DOHH2 (cell line): ENCODE data around the gene CRADD.

ENCODE experiments used
- H3F3A ChIP-seq: fragments of 200-600 bp; sonication (generic), shearing (Covaris generic); 2 replicates; pipeline ENCODE4 v1.6.0; 2016; ENCODE audit warnings: antibody characterized with exemption, mild to moderate bottlenecking; ENCODE audit not compliant: control insufficient read depth, insufficient read depth
- H3K27ac ChIP-seq: fragments of 200-600 bp; sonication (generic); 2 replicates; pipeline ENCODE4 v1.5.1; 2014; ENCODE audit warnings: low read depth, mild to moderate bottlenecking, low read length, moderate library complexity
- H3K27me3 ChIP-seq: fragments of 200-600 bp; sonication (generic); 2 replicates; pipeline ENCODE4 v1.6.1; 2014; ENCODE audit warnings: mild to moderate bottlenecking, low read length, mixed read lengths; ENCODE audit not compliant: control insufficient read depth
- H3K36me3 ChIP-seq: fragments of 200-600 bp; sonication (generic); 2 replicates; pipeline ENCODE4 v1.6.1; 2014; ENCODE audit warnings: mild to moderate bottlenecking, low read length, moderate library complexity, mixed read lengths; ENCODE audit not compliant: control insufficient read depth
- H3K4me1 ChIP-seq: fragments of 200-600 bp; sonication (generic); 2 replicates; pipeline ENCODE4 v1.6.1; 2014; ENCODE audit warnings: mild to moderate bottlenecking, low read length, mixed read lengths; ENCODE audit not compliant: control insufficient read depth
- H3K4me2 ChIP-seq: fragments of 200-600 bp; sonication (generic); 2 replicates; pipeline ENCODE4 v1.6.0; 2014; ENCODE audit warnings: mild to moderate bottlenecking, low read length, moderate library complexity
- H3K4me3 ChIP-seq: fragments of 200-600 bp; sonication (generic); 2 replicates; pipeline ENCODE4 v1.5.1; 2014; ENCODE audit warnings: mild to moderate bottlenecking, low read length, mixed read lengths
- H3K79me2 ChIP-seq: fragments of 200-600 bp; sonication (generic); 2 replicates; pipeline ENCODE4 v1.6.1; 2014; ENCODE audit warnings: mild to moderate bottlenecking, low read length, mixed read lengths; ENCODE audit not compliant: control insufficient read depth
- H3K9me2 ChIP-seq: fragments of 200-600 bp; sonication (generic); replicated peaks from 2 replicates; pipeline ENCODE4 v1.6.1; 2014; ENCODE audit warnings: mild to moderate bottlenecking, low read length, mixed read lengths; ENCODE audit not compliant: control insufficient read depth
- H3K9me3 ChIP-seq: fragments of 200-600 bp; sonication (generic); 2 replicates; pipeline ENCODE4 v1.6.1; 2014; ENCODE audit warnings: antibody characterized with exemption, low read length, mixed read lengths; ENCODE audit not compliant: control insufficient read depth, insufficient read depth
- H4K20me1 ChIP-seq: fragments of 200-600 bp; sonication (generic); 2 replicates; pipeline ENCODE4 v1.6.0; 2014; ENCODE audit warnings: low read depth, mild to moderate bottlenecking, antibody characterized with exemption, low read length, moderate library complexity; ENCODE audit not compliant: control insufficient read depth, insufficient read depth
- EZH2phosphoT487 ChIP-seq: fragments of 200-600 bp; sonication (generic); IDR thresholded peaks from 2 replicates; pipeline ENCODE4 v1.6.1; 2017; ENCODE audit warnings: borderline replicate concordance, mild to moderate bottlenecking, antibody characterized with exemption, low read length, moderate library complexity, mixed read lengths
- TF ChIP-seq, protein P1 (sequence below): fragments of 200-600 bp; sonication (generic); IDR thresholded peaks from one replicate; pipeline ENCODE4 v1.5.1; 2014; ENCODE audit warnings: antibody characterized with exemption, mild to moderate bottlenecking, low read depth, low read length; ENCODE audit not compliant: poor library complexity, severe bottlenecking

CRADD gene

DNA sequence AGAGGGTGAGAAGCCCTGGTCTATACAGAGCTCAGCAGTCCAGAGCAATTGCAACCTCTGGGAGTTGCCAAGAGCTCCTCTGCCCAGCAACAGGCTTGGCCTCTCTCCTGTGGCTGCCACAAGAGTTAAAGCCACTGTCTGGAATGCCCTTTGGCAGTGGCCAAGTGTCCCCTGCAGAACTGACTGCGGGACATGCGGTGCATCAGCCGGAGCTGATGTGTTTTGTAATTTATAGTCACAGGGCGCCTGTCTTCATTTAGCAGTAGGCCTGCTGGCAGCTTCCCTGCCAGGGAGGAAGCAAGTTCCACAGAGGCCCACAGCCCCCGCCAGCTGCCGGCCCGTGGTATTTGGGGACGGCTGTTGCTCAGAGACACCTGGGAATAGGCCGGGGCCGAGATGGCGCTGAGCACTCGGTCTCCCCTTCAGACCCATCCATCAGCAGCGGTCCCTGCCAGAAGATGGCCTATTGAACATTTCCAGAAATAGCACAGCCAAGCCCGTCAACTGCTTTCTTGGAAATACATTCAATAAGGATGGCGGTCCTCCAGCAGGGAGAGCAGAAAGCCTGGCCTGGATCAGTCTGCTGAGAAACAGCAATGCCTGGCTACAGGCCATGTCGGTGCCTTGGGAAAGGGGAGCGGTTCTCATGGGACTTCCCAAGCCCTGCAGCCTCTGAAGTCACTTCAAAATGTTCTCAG is 217.4 kb downstream of the CRADD start:
- Histone ChIP-seq H3K36me3 (no peaks in the 10 kb centered on the region), H3K79me2 (no peaks in the 10 kb centered on the region), H3K27me3 (no peaks in the 10 kb centered on the region), H3K9me2 (no peaks in the 10 kb centered on the region), H3K4me2 (no peak overlapping the region), H3F3A (no peaks in the 10 kb centered on the region), H4K20me1 (no peaks in the 10 kb centered on the region), H3K27ac (no peak overlapping the region), H3K4me3 (no peak overlapping the region), H3K4me1 (no peaks in the 10 kb centered on the region), H3K9me3 (no peaks in the 10 kb centered on the region)
- TF ChIP-seq, protein P1, sequence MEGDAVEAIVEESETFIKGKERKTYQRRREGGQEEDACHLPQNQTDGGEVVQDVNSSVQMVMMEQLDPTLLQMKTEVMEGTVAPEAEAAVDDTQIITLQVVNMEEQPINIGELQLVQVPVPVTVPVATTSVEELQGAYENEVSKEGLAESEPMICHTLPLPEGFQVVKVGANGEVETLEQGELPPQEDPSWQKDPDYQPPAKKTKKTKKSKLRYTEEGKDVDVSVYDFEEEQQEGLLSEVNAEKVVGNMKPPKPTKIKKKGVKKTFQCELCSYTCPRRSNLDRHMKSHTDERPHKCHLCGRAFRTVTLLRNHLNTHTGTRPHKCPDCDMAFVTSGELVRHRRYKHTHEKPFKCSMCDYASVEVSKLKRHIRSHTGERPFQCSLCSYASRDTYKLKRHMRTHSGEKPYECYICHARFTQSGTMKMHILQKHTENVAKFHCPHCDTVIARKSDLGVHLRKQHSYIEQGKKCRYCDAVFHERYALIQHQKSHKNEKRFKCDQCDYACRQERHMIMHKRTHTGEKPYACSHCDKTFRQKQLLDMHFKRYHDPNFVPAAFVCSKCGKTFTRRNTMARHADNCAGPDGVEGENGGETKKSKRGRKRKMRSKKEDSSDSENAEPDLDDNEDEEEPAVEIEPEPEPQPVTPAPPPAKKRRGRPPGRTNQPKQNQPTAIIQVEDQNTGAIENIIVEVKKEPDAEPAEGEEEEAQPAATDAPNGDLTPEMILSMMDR: no peak

DNA sequence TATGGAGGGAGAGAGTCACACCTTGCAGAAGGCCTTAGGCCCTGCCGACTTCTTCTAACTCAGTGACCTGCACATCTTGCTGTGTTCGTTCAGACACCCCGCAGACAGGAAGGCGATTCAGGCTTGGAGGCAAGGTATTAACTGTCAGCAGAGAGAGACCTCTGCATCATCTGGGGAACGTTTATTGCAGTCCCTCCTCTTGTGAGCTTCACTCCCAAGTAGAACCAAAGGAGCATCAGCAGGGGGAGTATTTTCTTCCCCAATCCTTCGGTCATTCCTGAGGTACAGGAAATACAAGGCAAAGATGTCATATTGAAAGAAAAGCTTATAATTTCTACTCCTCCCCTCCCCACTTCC is 217.9 kb downstream of the CRADD start:
- Histone ChIP-seq H4K20me1 (no peaks in the 10 kb centered on the region), H3F3A (no peaks in the 10 kb centered on the region), H3K4me1 (no peaks in the 10 kb centered on the region), H3K9me2 (no peaks in the 10 kb centered on the region), H3K9me3 (no peaks in the 10 kb centered on the region), H3K27ac (no peak overlapping the region), H3K36me3 (no peaks in the 10 kb centered on the region), H3K4me2 (no peak overlapping the region), H3K4me3 (no peak overlapping the region), H3K79me2 (no peaks in the 10 kb centered on the region), H3K27me3 (no peaks in the 10 kb centered on the region)
- TF ChIP-seq EZH2phosphoT487: no peak
- TF ChIP-seq, protein P1: no peak

DNA sequence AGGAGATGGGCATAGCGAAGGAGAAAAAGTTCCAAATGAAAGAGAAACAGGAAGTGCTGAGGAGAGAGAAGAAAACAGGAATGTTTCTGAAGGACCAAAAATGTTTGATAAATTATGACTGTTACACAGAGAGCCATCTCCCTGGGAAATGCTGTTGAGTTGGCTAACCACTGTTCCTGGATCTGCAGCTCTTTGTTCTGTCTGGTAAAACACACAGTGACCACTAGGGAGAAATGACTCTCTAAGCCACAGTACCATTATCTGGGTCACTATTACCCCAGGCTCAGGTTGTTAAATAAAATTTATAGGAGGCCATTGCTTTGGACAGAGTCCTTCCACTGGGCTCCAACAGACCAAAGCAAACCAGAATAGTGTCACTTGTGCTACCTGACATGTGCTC is 219.3 kb downstream of the CRADD start:
- H3K79me2 ChIP-seq: no peaks in the 10 kb centered on the region

More for the DNA sequence above, 219.3 kb downstream of the CRADD start:
- H3K9me2 ChIP-seq: no peaks in the 10 kb centered on the region
- no peaks in the 10 kb centered on the region for H3F3A ChIP-seq
- no peak for TF ChIP-seq EZH2phosphoT487
- TF ChIP-seq, protein P1: no peak
- no peaks in the 10 kb centered on the region for H3K9me3 ChIP-seq
- no peak overlapping the region for H3K4me2 ChIP-seq
- H3K36me3 ChIP-seq: no peaks in the 10 kb centered on the region
- no peaks in the 10 kb centered on the region for H4K20me1 ChIP-seq
- H3K27me3 ChIP-seq: no peaks in the 10 kb centered on the region
- H3K4me1 ChIP-seq: no peaks in the 10 kb centered on the region
- H3K4me3 ChIP-seq: no peak overlapping the region
- H3K27ac ChIP-seq: no peak overlapping the region
